Cardiac fibroblast (primary cell): Measurements from ENCODE around the gene PGR.

Experiments used
- DNase-seq, 2 donors: peaks; one replicate each; pipeline versions ENCODE4 v3.0.0 to v3.0.0-alpha.2; 2010; ENCODE audit warnings: low read depth in 2 of 2
- H3K4me3 ChIP-seq, 2 donors: replicated peaks in 1 of 2; 1 replicate in 1 of 2; 2 replicates in 1 of 2; pipeline ENCODE4 v1.5.1; 2011; ENCODE audit warnings: low read depth in 2 of 2, low read length in 2 of 2, mild to moderate bottlenecking in 2 of 2, moderate library complexity in 1 of 2
- CTCF ChIP-seq: IDR thresholded peaks from one replicate; pipeline ENCODE4 v1.5.1; 2011; ENCODE audit warnings: low read depth, mild to moderate bottlenecking, low read length, inconsistent platforms

The PGR gene

GRCh38 chr11:101133190-101133589, 3.6 kb upstream of the PGR start:
- no peak for TF ChIP-seq CTCF
- peak in 1 of 2 donors; percentile 29 for DNase-seq
- no peak overlapping the region for H3K4me3 ChIP-seq

DNA sequence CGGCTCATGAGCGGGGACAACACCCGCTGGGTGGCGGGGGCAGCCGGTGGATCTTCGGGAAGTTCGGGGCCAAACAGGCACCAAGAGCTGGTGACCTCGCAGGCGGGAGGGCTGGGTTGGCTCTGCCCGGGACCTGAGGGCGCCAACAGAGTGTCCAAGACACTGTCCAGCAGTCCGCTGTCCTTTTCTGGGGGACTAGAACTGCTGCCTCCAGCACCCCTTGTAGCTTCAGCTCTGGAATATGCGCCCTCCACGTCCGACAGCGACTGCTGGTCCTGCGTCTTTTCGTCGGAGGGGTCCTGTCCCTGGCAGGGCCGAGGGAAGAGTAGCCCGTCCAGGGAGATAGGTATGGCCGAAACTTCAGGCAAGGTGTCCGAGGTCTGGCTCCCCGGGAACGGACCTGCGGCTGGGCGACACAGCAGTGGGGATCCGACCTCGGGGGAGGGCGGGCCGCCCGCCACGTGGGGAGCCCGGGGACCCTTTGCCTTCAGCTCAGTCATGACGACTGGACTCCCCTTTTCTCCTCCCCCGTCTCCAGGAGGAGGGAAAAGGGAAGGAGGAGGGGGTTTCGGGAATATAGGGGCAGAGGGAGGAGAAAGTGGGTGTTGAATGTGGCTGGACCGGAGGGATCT, 926 bp downstream of the PGR start:
- H3K4me3 ChIP-seq = peak overlapping the region; percentile 46 to 48
- no peak for TF ChIP-seq CTCF
- no peak for DNase-seq

GRCh38 chr11:101127699-101128570, 1.7 kb downstream of the PGR start:
- H3K4me3 ChIP-seq = peak overlapping the region; percentile 46 to 48
- no peak for DNase-seq
- TF ChIP-seq CTCF = no peak

GRCh38 chr11:101127197-101127698, 2.4 kb downstream of the PGR start:
- H3K4me3 ChIP-seq = peak overlapping the region; percentile 46 to 48
- TF ChIP-seq CTCF = no peak
- no peak for DNase-seq

DNA sequence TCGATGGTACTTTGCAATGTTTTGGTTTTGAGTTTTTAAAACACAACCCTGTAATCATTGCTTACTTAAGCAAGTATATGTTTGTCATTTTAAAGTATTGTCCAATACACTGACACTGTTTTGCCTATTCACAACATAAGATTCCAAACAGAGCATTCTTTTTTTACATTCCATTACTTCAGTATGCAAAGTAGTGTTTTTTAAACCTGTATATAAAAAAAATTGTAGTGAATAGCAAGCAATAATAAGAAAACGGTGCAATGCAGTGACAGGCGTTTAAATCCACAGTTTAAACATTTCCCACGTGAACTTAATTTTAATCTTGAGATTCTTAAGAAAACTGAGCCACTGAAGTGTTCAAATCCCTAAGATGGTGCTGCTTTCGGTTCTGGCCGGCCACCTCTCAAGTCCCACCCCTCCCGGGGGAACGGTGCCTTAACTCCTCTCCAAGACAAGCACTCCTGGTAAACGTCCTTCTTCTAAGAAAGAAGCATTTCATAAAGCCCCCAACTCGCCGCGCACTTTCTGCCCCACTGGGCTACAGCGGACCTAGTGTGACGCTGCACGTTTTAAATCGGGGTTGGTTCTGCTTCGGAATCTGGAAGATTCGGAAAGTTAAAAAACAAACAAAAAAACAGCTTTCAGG, 2.9 kb downstream of the PGR start:
- H3K4me3 ChIP-seq = peak overlapping the region; percentile 46 to 48

GRCh38 chr11:101115671-101116160, 13.9 kb downstream of the PGR start:
- no peak for DNase-seq
- TF ChIP-seq CTCF = no peak

More for the DNA sequence above, 2.9 kb downstream of the PGR start:
- peak; percentile 26 to 28 for DNase-seq
- TF ChIP-seq CTCF = no peak

More at GRCh38 chr11:101115671-101116160, 13.9 kb downstream of the PGR start:
- no peak overlapping the region for H3K4me3 ChIP-seq
